Lower lobe of right lung (tissue), 2 donors: ENCODE results near the gene ASTN2. TPM values are rescaled to one million over a fixed set of nuclear protein-coding genes. Genes with fewer than 3 reads are reported as not detected.

Source experiments
- ATAC-seq, 2 donors: fragments of 200-7000 bp; cut with Tn5 transposase; one replicate each; pipeline ENCODE4 v1.9.1; 2020 to 2022; ENCODE audit warnings: mild to moderate bottlenecking in 2 of 2, moderate library complexity in 2 of 2
- DNase-seq: peaks from one replicate; pipeline ENCODE4 v3.0.0-alpha.2; 2020
- H3K27ac ChIP-seq: fragments of 200-600 bp; one replicate; pipeline ENCODE4 v1.8.0; 2022
- H3K27me3 ChIP-seq: fragments of 200-600 bp; one replicate; pipeline ENCODE4 v1.8.0; 2022; ENCODE audit warnings: low read depth
- H3K36me3 ChIP-seq: fragments of 200-600 bp; one replicate; pipeline ENCODE4 v1.8.0; 2022; ENCODE audit warnings: mild to moderate bottlenecking
- H3K4me1 ChIP-seq: fragments of 200-600 bp; one replicate; pipeline ENCODE4 v1.8.0; 2022
- H3K4me3 ChIP-seq: fragments of 200-600 bp; one replicate; pipeline ENCODE4 v1.8.0; 2022; ENCODE audit warnings: mild to moderate bottlenecking
- H3K9me3 ChIP-seq: fragments of 200-600 bp; one replicate; pipeline ENCODE4 v1.8.0; 2022
- intact Hi-C: fragments of 100-400 bp; cut with DNase I; formaldehyde crosslinking; loops from one replicate; pipeline ENCODE4 v1.11.0; 2022
- total RNA-seq: library from RNA; stranded (reverse); fragmentation: NEBNext Ultra II Directional; extraction: Animal tissue kit (Norgen Biotek cat#: 25700); gene quantifications from one replicate; pipeline ENCODE4 v1.2.1, GENCODE V29; 2021
- TF ChIP-seq, protein P1 (sequence below): fragments of 200-600 bp; IDR thresholded peaks from one replicate; pipeline ENCODE4 v1.8.0; 2022; ENCODE audit warnings: antibody characterized with exemption, mild to moderate bottlenecking
- donor health status: DM: no; HTN: yes; CAD: no; lungs with severe emphysema.

Gene ASTN2
- total RNA-seq, 1 donor from 2014 or later, result 4.3 TPM

DNA sequence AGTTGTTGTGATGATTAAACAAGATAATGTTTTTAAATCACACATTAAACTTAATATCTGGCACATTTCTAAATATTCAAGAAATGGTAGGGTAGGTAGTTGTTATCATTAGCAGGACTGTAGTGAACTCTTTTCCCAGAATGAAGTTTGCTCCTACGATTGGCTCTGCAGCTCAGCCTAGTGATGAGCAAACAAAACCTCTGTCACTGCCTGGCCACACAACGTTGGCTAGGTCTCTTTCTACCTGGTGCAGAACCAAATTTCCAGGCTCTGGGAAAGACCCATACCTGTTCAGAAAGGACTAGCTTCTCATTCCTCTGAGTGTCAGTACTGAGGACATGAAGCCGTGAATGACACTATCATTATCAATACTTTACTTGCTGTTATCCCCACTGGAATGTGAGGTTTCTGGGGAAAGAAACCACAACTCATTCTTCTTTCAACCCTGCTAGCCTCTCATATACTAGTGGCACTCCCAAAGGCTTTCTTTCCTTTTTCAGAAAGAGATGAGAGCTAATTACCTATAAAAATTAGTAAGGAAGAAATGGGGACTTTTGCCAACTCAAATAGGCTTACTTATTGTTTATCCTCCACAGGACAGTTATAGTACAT is 947.0 kb downstream of the ASTN2 start:
- DNase-seq (no peak), ATAC-seq (no peak)
- no peak overlapping the region for H3K4me3 ChIP-seq
- TF ChIP-seq, protein P1, sequence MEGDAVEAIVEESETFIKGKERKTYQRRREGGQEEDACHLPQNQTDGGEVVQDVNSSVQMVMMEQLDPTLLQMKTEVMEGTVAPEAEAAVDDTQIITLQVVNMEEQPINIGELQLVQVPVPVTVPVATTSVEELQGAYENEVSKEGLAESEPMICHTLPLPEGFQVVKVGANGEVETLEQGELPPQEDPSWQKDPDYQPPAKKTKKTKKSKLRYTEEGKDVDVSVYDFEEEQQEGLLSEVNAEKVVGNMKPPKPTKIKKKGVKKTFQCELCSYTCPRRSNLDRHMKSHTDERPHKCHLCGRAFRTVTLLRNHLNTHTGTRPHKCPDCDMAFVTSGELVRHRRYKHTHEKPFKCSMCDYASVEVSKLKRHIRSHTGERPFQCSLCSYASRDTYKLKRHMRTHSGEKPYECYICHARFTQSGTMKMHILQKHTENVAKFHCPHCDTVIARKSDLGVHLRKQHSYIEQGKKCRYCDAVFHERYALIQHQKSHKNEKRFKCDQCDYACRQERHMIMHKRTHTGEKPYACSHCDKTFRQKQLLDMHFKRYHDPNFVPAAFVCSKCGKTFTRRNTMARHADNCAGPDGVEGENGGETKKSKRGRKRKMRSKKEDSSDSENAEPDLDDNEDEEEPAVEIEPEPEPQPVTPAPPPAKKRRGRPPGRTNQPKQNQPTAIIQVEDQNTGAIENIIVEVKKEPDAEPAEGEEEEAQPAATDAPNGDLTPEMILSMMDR, result no peak
- no peak overlapping the region for H3K27ac ChIP-seq
- intact Hi-C loops, result no loop called here
- no peaks in the 10 kb centered on the region for H3K27me3 ChIP-seq
- H3K36me3 ChIP-seq, result no peaks in the 10 kb centered on the region
- no peaks in the 10 kb centered on the region for H3K4me1 ChIP-seq
- no peaks in the 10 kb centered on the region for H3K9me3 ChIP-seq

DNA sequence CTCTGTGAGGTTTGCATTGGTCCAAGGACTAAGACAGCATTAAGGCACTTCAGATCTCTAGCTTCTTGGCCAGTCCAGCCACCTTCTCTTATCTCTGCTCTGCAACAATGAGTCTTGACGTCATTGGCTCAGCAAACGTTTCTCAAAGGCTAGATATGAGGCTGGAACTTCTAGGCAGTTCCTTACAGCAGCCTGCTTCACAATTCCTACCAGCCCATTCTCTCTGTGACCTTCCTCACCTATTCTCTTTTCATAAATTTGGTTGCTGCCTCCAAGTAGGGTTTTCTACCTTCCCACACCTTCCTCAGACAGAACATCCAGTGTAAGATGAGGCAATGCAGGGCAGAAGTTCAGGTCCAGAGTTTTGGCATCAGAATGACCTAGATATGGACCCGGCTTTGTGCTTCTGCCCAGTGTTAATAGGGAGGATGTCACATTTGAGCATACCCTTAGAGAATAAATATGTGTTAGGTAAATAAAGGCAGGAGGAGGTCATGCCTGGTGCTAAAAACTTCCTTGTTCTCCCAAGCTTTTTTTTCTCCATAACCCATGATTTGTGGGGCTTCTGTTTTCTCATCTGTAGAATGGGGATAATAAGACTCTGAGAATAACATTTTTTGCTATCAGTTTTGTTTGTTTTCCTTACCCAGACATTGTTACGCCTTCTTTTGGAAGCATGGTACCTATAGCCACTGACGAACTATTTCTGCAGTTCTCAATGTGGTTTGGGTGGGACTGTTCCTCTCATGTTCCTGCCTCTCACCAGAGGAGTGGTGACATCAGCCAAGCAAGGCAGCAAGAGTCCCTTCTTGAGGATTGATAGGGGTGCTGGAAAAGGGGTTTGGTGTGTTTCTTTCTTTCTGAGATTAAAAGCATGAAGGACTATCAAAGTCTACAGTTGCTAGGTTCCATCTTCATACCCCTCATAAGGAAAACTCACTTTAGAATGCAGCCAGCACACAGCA is 948.3 kb downstream of the ASTN2 start:
- Histone ChIP-seq H3K36me3 (no peaks in the 10 kb centered on the region), H3K9me3 (no peaks in the 10 kb centered on the region), H3K4me1 (no peaks in the 10 kb centered on the region), H3K27ac (no peak overlapping the region), H3K27me3 (no peaks in the 10 kb centered on the region), H3K4me3 (no peak overlapping the region)
- DNase-seq (no peak), ATAC-seq (no peak)
- intact Hi-C loops, result no loop called here
- TF ChIP-seq, protein P1, result no peak

DNA sequence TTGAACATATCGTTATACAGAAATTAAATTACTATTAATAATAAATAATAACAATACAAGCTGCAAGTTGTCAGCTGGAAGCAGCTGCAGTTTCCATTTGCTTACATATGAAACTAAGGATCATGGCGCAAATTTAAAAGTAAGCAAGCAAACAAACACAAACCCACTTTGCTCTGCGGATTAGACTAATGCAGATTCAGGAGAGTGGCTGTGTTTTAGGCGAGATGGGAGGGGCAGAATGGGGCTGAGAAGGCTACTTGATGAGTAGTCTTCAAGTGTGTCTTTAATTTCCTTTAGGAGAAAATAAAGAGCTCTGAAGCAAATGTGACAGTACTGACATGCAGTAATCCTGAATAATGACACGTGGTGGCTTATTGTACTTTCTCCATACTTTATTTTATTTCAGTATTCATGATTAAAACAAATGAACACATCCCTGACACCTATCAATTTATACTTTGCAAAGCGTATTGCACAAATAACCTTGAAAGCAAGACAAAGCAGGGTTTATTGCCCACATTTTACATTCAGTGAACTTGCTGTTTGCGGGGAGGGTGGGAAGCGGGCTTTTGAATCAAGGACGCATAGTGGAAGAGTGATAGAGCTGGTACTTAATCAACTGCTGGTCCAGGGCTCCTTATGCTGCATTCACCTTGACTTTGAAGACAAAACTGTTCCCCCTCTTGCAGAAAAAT is 949.1 kb downstream of the ASTN2 start:
- Histone ChIP-seq H3K4me3 (no peak overlapping the region), H3K27me3 (no peaks in the 10 kb centered on the region), H3K27ac (no peak overlapping the region), H3K9me3 (no peaks in the 10 kb centered on the region), H3K36me3 (no peaks in the 10 kb centered on the region), H3K4me1 (no peaks in the 10 kb centered on the region)
- ATAC-seq, result no peak
- TF ChIP-seq, protein P1, result no peak
- DNase-seq, result no peak
- intact Hi-C loops, result no loop called here

DNA sequence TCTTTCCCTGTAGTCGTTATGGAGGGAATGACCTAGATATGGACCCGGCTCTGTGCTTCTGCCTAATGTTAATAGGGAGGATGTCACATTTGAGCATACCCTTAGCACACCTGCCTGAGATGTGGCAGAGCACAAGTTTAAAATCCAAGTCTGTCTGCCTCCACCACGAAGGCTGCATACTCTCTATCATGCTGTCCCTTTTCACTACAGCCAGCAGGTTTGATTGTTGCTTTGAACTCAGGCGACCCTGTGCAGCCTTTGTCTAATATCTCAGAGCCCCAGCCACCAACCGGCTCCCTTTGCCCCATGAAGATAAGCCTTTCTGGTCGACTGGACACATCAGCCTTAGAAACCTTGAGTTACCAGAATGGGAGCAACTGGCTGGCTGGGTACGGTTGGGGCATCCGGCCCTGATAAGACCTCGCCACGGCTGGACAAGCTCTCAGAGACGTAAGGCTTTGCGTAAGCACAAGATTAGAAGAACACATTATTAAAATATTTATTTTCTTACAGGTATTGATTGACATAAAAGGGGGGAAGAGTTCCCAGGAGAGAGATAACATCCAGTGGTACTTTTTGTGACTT is 949.8 kb downstream of the ASTN2 start:
- DNase-seq, result no peak

DNA sequence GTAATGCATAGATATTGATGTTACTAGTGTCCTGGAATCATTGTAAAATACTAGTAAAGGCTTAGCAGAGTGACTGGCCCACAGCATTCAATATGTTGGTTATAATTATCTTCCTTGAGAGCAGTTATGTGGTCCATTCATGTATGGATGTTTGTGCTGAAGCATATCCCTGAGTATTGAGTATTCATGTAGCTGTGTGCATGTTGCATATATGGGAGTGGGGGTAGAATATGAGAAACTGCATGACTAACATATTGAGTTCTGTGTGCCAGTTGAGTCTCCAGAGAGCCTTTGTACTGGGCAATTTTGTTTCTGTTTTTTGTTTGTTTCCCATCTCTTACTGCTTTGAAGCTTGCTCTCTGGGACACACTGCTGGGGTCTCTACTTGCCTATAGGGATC is 950.4 kb downstream of the ASTN2 start:
- intact Hi-C loops, result no loop called here
- TF ChIP-seq, protein P1, result no peak
- Histone ChIP-seq H3K4me3 (no peak overlapping the region), H3K27ac (no peak overlapping the region), H3K27me3 (no peaks in the 10 kb centered on the region), H3K9me3 (no peaks in the 10 kb centered on the region), H3K36me3 (no peaks in the 10 kb centered on the region), H3K4me1 (no peaks in the 10 kb centered on the region)
- ATAC-seq (no peak), DNase-seq (no peak)

More for the DNA sequence above, 949.8 kb downstream of the ASTN2 start:
- H3K4me1 ChIP-seq, result no peaks in the 10 kb centered on the region
- no peak overlapping the region for H3K4me3 ChIP-seq
- TF ChIP-seq, protein P1, result no peak
- intact Hi-C loops, result no loop called here
- H3K36me3 ChIP-seq, result no peaks in the 10 kb centered on the region
- H3K27me3 ChIP-seq, result no peaks in the 10 kb centered on the region
- H3K27ac ChIP-seq, result no peak overlapping the region
- H3K9me3 ChIP-seq, result no peaks in the 10 kb centered on the region
- ATAC-seq, result no peak
